WTC11 (cell line): Measurements from ENCODE around the gene KLHDC4. TPM values are rescaled to one million over a fixed set of nuclear protein-coding genes. Genes with fewer than 3 reads are reported as not detected.

ENCODE experiments used
- ATAC-seq: fragments of 200-7000 bp; cut with Tn5 transposase; 2 replicates; pipeline ENCODE4 v1.10.0; 2021; ENCODE audit warnings: mild to moderate bottlenecking, moderate library complexity
- CTCF ChIA-PET: fragments of 300-600 bp; sonication (Branson Sonifier 250); formaldehyde crosslinking; loops from one replicate; lab custom pipeline; 2021; ENCODE audit warnings: antibody characterized with exemption; lab: Charles Lee
- POLR2A ChIA-PET: fragments of 350-600 bp; sonication (Branson Sonifier 250); formaldehyde crosslinking; loops from one replicate; lab custom pipeline; 2021; ENCODE audit warnings: antibody characterized with exemption; lab: Charles Lee
- DNase-seq: peaks from one replicate; pipeline ENCODE4 v3.0.0; 2021; ENCODE audit warnings: low spot score
- H3K27ac Mint-ChIP-seq: 2 replicates; pipeline ENCODE4 v1.8.0; 2021; ENCODE audit warnings: mixed read lengths
- H3K27me3 Mint-ChIP-seq: 2 replicates; pipeline ENCODE4 v1.8.0; 2021; ENCODE audit warnings: low read depth, mild to moderate bottlenecking, moderate library complexity, mixed read lengths
- H3K36me3 Mint-ChIP-seq: 2 replicates; pipeline ENCODE4 v1.8.0; 2021; ENCODE audit warnings: mixed read lengths
- H3K4me1 Mint-ChIP-seq: 2 replicates; pipeline ENCODE4 v1.8.0; 2022; ENCODE audit warnings: mixed read lengths
- H3K4me3 Mint-ChIP-seq: 2 replicates; pipeline ENCODE4 v1.8.0; 2021; ENCODE audit warnings: mild to moderate bottlenecking, moderate library complexity, mixed read lengths
- H3K9me3 Mint-ChIP-seq: 2 replicates; pipeline ENCODE4 v1.8.0; 2021; ENCODE audit warnings: mixed read lengths
- CBFB ChIP-seq: sonication (generic); formaldehyde crosslinking; IDR thresholded peaks from 2 replicates; pipeline ENCODE4 v1.8.1; 2022; ENCODE audit warnings: mild to moderate bottlenecking, low read depth, missing genetic modification reagents
- CTCF ChIP-seq: fragments of 200-600 bp; IDR thresholded peaks from 2 replicates; pipeline ENCODE4 v1.8.0; 2022; ENCODE audit warnings: antibody characterized with exemption
- E2F1 ChIP-seq: sonication (generic); formaldehyde crosslinking; IDR thresholded peaks from 2 replicates; pipeline ENCODE4 v1.8.0; 2022; ENCODE audit warnings: mild to moderate bottlenecking, missing genetic modification reagents
- ETV6 ChIP-seq: sonication (generic); formaldehyde crosslinking; IDR thresholded peaks from 2 replicates; pipeline ENCODE4 v1.8.1; 2022; ENCODE audit warnings: mild to moderate bottlenecking, missing genetic modification reagents
- FOXJ3 ChIP-seq: sonication (generic); formaldehyde crosslinking; IDR thresholded peaks from 2 replicates; pipeline ENCODE4 v1.9.0; 2021; ENCODE audit warnings: missing genetic modification reagents, mild to moderate bottlenecking, borderline replicate concordance
- JUN ChIP-seq: sonication (generic); formaldehyde crosslinking; IDR thresholded peaks from 2 replicates; pipeline ENCODE4 v1.8.0; 2023; ENCODE audit warnings: mild to moderate bottlenecking, missing genetic modification reagents
- MAX ChIP-seq: sonication (generic); formaldehyde crosslinking; IDR thresholded peaks from 2 replicates; pipeline ENCODE4 v1.8.0; 2022; ENCODE audit warnings: mild to moderate bottlenecking, missing genetic modification reagents
- MXD4 ChIP-seq: fragments of 250-450 bp; sonication (Bioruptor Pico); IDR thresholded peaks from 2 replicates; pipeline ENCODE4 v1.8.0; 2021; ENCODE audit warnings: mild to moderate bottlenecking, moderate library complexity, borderline replicate concordance
- NR1H2 ChIP-seq: sonication (generic); formaldehyde crosslinking; IDR thresholded peaks from 2 replicates; pipeline ENCODE4 v1.9.0; 2021; ENCODE audit warnings: mild to moderate bottlenecking, moderate library complexity, missing genetic modification reagents
- OVOL2 ChIP-seq: fragments of 250-450 bp; sonication (Bioruptor Pico); IDR thresholded peaks from 2 replicates; pipeline ENCODE4 v1.9.0; 2021; ENCODE audit warnings: mild to moderate bottlenecking, borderline replicate concordance
- PREB ChIP-seq: sonication (generic); formaldehyde crosslinking; IDR thresholded peaks from 2 replicates; pipeline ENCODE4 v1.8.1; 2022; ENCODE audit warnings: mild to moderate bottlenecking, missing genetic modification reagents, moderate library complexity, borderline replicate concordance
- SMAD4 ChIP-seq: sonication (generic); formaldehyde crosslinking; IDR thresholded peaks from 2 replicates; pipeline ENCODE4 v1.8.0; 2022; ENCODE audit warnings: mild to moderate bottlenecking, missing genetic modification reagents
- TP53 ChIP-seq: sonication (generic); formaldehyde crosslinking; IDR thresholded peaks from 2 replicates; pipeline ENCODE4 v1.8.1; 2023; ENCODE audit warnings: mild to moderate bottlenecking, missing genetic modification reagents
- USF1 ChIP-seq: sonication (generic); formaldehyde crosslinking; IDR thresholded peaks from 2 replicates; pipeline ENCODE4 v1.8.0; 2022; ENCODE audit warnings: mild to moderate bottlenecking, missing genetic modification reagents
- ZNF416 ChIP-seq: fragments of 250-450 bp; sonication (Bioruptor Pico); IDR thresholded peaks from 2 replicates; pipeline ENCODE4 v1.9.0; 2021; ENCODE audit warnings: mild to moderate bottlenecking, inconsistent platforms
- ZSCAN18 ChIP-seq: fragments of 250-450 bp; sonication (Bioruptor Pico); IDR thresholded peaks from 2 replicates; pipeline ENCODE4 v2.1.2; 2022; ENCODE audit warnings: mild to moderate bottlenecking, moderate library complexity
- total RNA-seq: library from RNA; stranded (reverse); gene quantifications from 3 replicates; pipeline ENCODE4 v1.2.3, GENCODE V29; 2021

The KLHDC4 gene
- total RNA-seq, 1 experiment from 2014 or later: 63.6 TPM

GRCh38 chr16:87708881-87709638, 56.7 kb downstream of the KLHDC4 start:
- Mint-ChIP-seq H3K27ac (no peak overlapping the region), H3K4me1 (peaks cover 8% of the 10 kb centered on the region), H3K27me3 (no peaks in the 10 kb centered on the region), H3K36me3 (peaks cover 9% of the 10 kb centered on the region; the same call in 1 of the 2 replicates), H3K4me3 (no peak overlapping the region), H3K9me3 (no peaks in the 10 kb centered on the region)
- ChIA-PET CTCF (no interaction called here), POLR2A (no interaction called here)
- no peak for DNase-seq
- TF ChIP-seq SMAD4 (CRISPR knock-in tag) (no peak), MXD4 (CRISPR knock-in tag) (no peak), USF1 (no peak), JUN (no peak)
- ATAC-seq: no peak

- peak overlapping the region; percentile 60 for H3K27ac Mint-ChIP-seq
- TF ChIP-seq TP53 (CRISPR knock-in tag) (no peak), PREB (no peak), NR1H2 (CRISPR knock-in tag) (no peak), MAX (no peak), E2F1 (CRISPR knock-in tag) (no peak), ZNF416 (CRISPR knock-in tag) (no peak), OVOL2 (CRISPR knock-in tag) (no peak)
- H3K4me1 Mint-ChIP-seq: peaks cover 8% of the 10 kb centered on the region
- CTCF ChIA-PET: no interaction called here
- POLR2A ChIA-PET: interaction anchor here (0.6 kb wide), 1 partner anchor 232 kb away, joined by 5 read pairs; no protein-coding TSS in a partner anchor
- no peaks in the 10 kb centered on the region for H3K9me3 Mint-ChIP-seq
- no peaks in the 10 kb centered on the region for H3K27me3 Mint-ChIP-seq
- ATAC-seq (no peak), DNase-seq (no peak)
- no peak overlapping the region for H3K4me3 Mint-ChIP-seq
- peaks cover 13% of the 10 kb centered on the region for H3K36me3 Mint-ChIP-seq
These were observed 57.8 kb downstream of the KLHDC4 start for GRCh38 chr16:87707714-87708580.

- ChIA-PET CTCF (interaction anchor here (1.3 kb wide), 2 partner anchors 143 to 164 kb away, joined by 4 to 5 read pairs; no protein-coding TSS in a partner anchor), POLR2A (interaction anchor here (0.6 kb wide), 1 partner anchor 231 kb away, joined by 5 read pairs; no protein-coding TSS in a partner anchor)
- peak; percentile 38 for ATAC-seq
These were observed 58.7 kb downstream of the KLHDC4 start for GRCh38 chr16:87707097-87707496.

More at GRCh38 chr16:87707097-87707496, 58.7 kb downstream of the KLHDC4 start:
- no peaks in the 10 kb centered on the region for H3K27me3 Mint-ChIP-seq
- H3K27ac Mint-ChIP-seq: no peak overlapping the region
- DNase-seq: peak; percentile 56
- no peak overlapping the region for H3K4me3 Mint-ChIP-seq
- peaks cover 18% of the 10 kb centered on the region for H3K36me3 Mint-ChIP-seq
- TF ChIP-seq FOXJ3 (no peak), CTCF (no peak), ZSCAN18 (CRISPR knock-in tag) (no peak), ETV6 (CRISPR knock-in tag) (no peak), CBFB (CRISPR knock-in tag) (no peak)
- TF ChIP-seq, all 79 proteins: peak for 0
- Mint-ChIP-seq H3K9me3 (no peaks in the 10 kb centered on the region), H3K4me1 (peaks cover 8% of the 10 kb centered on the region)
